Mesothelial cell of epicardium (in vitro differentiated cells): Measurements from ENCODE around the gene NFKB1. TPM values are rescaled to one million over a fixed set of nuclear protein-coding genes. Genes with fewer than 3 reads are reported as not detected.

ENCODE experiments used
- DNase-seq, 2 experiments: peaks; one replicate each; pipeline ENCODE4 v3.0.0; 2021; ENCODE audit warnings: low spot score in 2 of 2; ENCODE audit not compliant: unreplicated experiment in 2 of 2
- H3K27ac Mint-ChIP-seq: 2 replicates; pipeline ENCODE4 v1.8.0; 2021; ENCODE audit warnings: mixed read lengths
- H3K27me3 Mint-ChIP-seq: 2 replicates; pipeline ENCODE4 v1.8.0; 2021; ENCODE audit warnings: low read depth, mixed read lengths
- H3K36me3 Mint-ChIP-seq: 2 replicates; pipeline ENCODE4 v1.8.0; 2021; ENCODE audit warnings: mixed read lengths
- H3K4me1 Mint-ChIP-seq: 2 replicates; pipeline ENCODE4 v1.8.0; 2021; ENCODE audit warnings: mixed read lengths
- H3K4me3 Mint-ChIP-seq: 2 replicates; pipeline ENCODE4 v1.8.0; 2021; ENCODE audit warnings: mild to moderate bottlenecking, moderate library complexity, mixed read lengths
- H3K9me3 Mint-ChIP-seq: 2 replicates; pipeline ENCODE4 v1.8.0; 2021; ENCODE audit warnings: mixed read lengths
- CTCF ChIP-seq: fragments of 200-600 bp; sonication (generic); IDR thresholded peaks from one replicate; pipeline ENCODE4 v1.5.0; 2021; ENCODE audit warnings: antibody characterized with exemption; ENCODE audit not compliant: unreplicated experiment
- total RNA-seq: library from RNA; stranded (reverse); gene quantifications from 3 replicates; pipeline ENCODE4 v1.2.1, GENCODE V29; 2021

NFKB1 gene
- total RNA-seq, 1 donor from 2014 or later, result 30.9 TPM

GRCh38 chr4:102535398-102536082 is 34.4 kb downstream of the NFKB1 start:
- no peak for TF ChIP-seq CTCF
- no peak for DNase-seq
- Mint-ChIP-seq H3K27ac (no peak overlapping the region), H3K9me3 (no peaks in the 10 kb centered on the region), H3K4me3 (no peak overlapping the region), H3K4me1 (peaks cover 13% of the 10 kb centered on the region), H3K36me3 (peaks cover 12% of the 10 kb centered on the region), H3K27me3 (no peaks in the 10 kb centered on the region)

GRCh38 chr4:102536768-102537167 is 35.6 kb downstream of the NFKB1 start:
- DNase-seq, result no peak
- Mint-ChIP-seq H3K9me3 (no peaks in the 10 kb centered on the region), H3K4me1 (peaks cover 13% of the 10 kb centered on the region), H3K4me3 (no peak overlapping the region), H3K36me3 (peaks cover 8% of the 10 kb centered on the region), H3K27ac (peak overlapping the region; percentile 56), H3K27me3 (no peaks in the 10 kb centered on the region)
- no peak for TF ChIP-seq CTCF

- Mint-ChIP-seq H3K27me3 (no peaks in the 10 kb centered on the region), H3K4me3 (no peak overlapping the region)
- DNase-seq, result no peak
Measured at GRCh38 chr4:102537269-102537668, 36.1 kb downstream of the NFKB1 start.

GRCh38 chr4:102541697-102542096 is 40.5 kb downstream of the NFKB1 start:
- Mint-ChIP-seq H3K36me3 (peaks cover 10% of the 10 kb centered on the region), H3K9me3 (no peaks in the 10 kb centered on the region), H3K27ac (no peak overlapping the region), H3K4me1 (peaks cover 7% of the 10 kb centered on the region), H3K27me3 (no peaks in the 10 kb centered on the region), H3K4me3 (no peak overlapping the region)
- no peak for TF ChIP-seq CTCF
- no peak for DNase-seq

More at GRCh38 chr4:102537269-102537668, 36.1 kb downstream of the NFKB1 start:
- no peak for TF ChIP-seq CTCF
- Mint-ChIP-seq H3K36me3 (peaks cover 8% of the 10 kb centered on the region), H3K4me1 (peaks cover 13% of the 10 kb centered on the region), H3K27ac (peak overlapping the region; percentile 56), H3K9me3 (no peaks in the 10 kb centered on the region)

GRCh38 chr4:102543030-102543928 is 42.1 kb downstream of the NFKB1 start:
- DNase-seq, result no peak
- Mint-ChIP-seq H3K36me3 (peaks cover 10% of the 10 kb centered on the region), H3K4me3 (no peak overlapping the region), H3K4me1 (no peaks in the 10 kb centered on the region), H3K27ac (no peak overlapping the region), H3K27me3 (no peaks in the 10 kb centered on the region), H3K9me3 (no peaks in the 10 kb centered on the region)
- TF ChIP-seq CTCF, result no peak
